GM18870 (cell line): ENCODE measurements around the gene CEP295NL.
"Not testable (repeated sequence)": the region's sequence is repeated elsewhere in the genome, so short reads cannot be mapped to it uniquely, and the experiment has no call there.

Experiments
- ATAC-seq: cut with Tn5 transposase; IDR thresholded peaks from one replicate; pipeline ENCODE4 v1.9.1; 2021; ENCODE audit warnings: moderate library complexity; ENCODE audit not compliant: unreplicated experiment

Gene CEP295NL

DNA sequence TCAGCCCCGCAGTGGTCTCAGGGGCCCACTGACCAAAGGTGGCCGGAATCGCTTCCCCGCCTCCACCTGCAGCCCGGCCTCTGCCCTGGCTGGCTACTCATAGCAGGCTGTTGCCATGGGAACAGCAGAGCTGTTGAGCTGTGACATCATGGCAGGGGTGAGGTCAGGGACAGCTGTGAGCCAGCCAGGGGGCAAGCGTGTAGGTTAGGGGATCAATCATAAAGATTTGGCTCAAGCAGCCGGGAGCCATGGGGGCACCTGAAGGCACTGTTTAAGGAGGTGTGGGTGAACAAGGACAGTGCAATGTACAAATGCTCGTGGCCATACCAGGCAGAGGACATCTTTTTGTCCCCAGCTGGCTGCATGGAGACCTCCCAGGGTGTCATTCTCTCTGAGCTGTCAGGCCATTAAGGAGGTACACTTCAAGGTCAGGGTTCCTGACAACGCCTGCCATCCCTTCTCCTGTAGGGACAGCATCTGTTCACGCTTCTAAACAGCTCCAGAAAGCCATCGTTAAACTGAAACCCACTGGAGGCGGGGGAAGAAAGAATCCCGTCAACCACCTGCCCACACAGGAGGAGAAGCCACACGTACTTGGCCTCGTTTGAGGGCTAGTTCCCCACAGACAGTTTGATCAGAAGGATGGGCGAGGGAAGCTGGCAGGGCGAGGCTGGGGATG, at the start of gene CEP295NL:
Gene CEP295NL, minus strand, starts transcription at position 101 of the 679 bp plus-strand sequence. CDS start 1,373 bp downstream, outside the sequence.
- ATAC-seq: no peak

DNA sequence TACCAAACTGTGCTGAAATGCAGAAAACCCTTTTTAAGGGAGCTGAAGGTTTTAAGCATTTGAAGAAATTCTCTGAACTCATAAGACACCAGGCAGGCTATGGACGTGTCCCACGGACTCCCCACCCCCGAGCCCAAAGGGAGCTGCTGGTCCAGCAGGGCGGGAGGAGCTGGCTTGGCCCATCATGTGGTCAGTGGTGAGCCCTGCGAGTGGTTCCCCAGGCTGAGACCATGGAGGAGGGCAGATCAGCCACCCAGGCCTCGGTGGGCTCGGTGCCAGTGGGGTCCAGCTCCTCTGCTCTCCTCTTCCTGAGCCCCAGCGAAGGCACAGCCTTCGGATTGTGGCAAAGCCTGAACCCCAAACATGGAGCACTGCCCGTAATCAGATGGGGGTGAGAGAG, 49.7 kb upstream of the CEP295NL start:
- no peak for ATAC-seq

DNA sequence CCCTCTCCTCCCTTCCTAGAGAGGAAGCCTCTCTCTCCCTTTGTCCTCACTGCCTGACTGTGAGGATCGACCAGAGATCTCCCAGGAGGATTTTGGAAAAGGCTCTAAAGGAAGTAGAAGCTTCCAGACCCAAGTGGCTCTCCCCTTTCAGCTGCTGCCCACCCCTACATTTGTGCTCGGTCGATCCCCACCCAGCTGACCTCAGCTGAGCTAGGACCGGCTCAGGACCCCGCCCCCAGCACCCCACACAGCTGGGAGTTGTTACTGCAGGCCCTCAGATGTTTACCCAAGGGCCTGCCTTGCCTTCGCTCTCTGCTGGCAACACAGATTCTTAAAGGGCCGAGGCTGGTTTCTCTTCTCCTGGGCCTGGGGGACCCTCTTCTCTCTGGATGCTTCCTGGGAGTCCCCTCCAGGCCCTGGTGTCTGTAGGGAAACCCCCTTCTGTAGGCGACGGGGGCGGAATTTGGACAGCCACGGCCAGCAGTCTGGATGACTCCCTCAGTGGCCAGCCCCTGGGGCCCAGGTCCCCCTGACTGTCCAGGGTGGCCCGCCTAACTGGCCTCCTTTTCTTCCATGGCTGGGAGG, 49.1 kb upstream of the CEP295NL start:
- no peak for ATAC-seq

DNA sequence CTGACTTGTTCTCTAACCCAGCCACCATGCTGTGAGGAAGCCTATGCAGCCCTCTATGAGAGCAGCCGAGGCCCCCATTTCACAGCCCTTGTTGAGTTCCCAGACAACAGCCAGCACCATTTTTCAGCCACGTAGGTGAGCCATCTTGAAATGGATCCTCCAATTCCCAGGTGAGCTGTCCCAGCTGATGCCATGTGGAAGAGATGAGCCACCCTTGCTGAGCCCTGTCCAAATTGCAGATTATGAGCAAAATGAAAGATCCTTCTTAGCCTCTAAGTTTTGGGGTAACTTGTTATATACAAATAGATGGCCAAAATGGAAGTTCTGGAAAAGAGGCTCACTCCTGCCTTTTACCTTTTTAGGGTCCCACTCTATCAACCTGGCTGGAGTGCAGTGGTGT, 47.9 kb upstream of the CEP295NL start:
- no peak for ATAC-seq

DNA sequence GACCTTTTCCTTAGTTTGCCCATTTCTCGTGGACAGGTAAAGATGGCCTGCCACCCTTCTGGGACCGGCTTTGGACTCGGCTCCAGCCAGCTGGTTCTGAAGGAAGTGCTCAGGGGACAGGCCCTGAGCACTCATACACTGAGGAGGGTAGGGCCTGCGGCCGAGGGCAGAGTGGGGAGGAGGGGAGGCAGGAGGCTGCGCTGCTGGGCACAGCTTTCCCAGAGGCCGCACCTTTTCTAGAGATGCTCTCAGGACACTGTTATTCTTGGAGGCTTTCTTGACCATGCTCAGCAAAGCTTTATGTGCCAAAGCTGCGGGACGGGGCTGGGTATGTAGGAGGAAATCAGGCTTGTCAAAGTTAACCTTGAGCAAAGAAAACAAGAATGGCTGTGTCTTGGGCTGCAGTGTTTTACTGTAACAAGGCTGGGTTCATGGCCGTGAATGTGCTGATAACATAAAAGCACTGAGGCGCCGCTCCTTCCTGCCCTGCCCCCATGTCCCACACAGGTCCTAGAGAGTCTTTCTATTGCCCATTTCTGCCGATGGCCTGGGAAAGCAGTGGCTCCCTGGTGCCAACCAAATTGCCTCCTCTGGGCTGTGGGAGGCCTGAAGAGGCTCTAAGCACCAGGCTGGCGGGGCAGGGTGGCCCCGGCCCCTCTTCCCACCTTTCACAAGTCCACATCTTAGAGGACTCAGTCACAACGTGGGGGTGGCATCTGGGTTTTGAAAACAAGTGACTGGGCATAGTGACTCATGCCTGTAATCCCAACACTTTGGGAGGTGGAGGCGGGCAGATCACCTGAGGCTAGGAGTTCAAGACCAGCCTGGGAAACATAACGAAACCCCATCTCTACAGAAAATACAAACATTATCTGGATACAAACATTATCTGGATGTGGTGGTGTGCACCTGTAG, 44.5 kb upstream of the CEP295NL start:
- ATAC-seq: no peak

- no peak for ATAC-seq
Observed at GRCh38 chr17:78946631-78947030, 43.6 kb upstream of the CEP295NL start.

DNA sequence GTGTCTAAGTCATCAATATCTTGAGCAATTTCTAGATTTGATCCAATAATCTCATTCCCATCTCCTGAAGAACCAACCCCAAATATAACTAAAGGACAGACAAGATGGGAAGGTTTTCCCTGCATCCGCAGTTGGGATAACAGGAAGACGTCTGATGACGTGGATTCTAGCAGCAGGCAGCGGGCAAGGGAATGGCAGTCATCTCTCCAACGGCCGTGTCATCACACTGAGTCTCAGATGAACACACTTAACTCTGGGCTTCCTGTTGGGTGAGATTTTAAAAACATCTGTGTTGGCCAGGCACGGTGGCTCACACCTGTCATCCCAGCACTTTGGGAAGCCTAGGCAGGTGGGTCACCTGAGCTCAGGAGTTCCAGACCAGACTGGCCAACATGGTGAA, 43.1 kb upstream of the CEP295NL start:
- ATAC-seq: no peak

- ATAC-seq: not testable (repeated sequence)
Observed at GRCh38 chr17:78945455-78945854, 42.5 kb upstream of the CEP295NL start.

- no peak for ATAC-seq
Observed at GRCh38 chr17:78944956-78945355, 42.0 kb upstream of the CEP295NL start.

- ATAC-seq: no peak
Observed at GRCh38 chr17:78944026-78944425, 41.0 kb upstream of the CEP295NL start.

DNA sequence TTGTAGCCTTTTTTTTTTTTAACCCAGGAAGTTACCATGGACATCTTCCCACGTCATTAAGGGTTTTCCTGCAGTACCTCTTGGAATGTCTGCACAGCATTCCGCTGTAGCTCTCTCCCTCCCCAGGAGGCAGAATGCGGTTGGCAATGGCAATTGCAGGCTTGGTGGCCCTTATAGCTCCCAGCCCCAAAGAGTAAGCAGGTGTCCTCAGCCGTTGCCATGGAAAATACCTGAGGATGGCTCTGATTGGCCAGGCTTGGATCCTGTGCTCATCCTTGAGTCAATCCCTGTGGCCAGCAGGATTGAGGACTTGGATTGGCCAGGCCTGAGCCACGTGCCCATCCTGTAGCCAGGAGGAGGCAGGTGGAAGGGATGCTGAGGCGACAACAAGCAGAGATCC, 37.7 kb upstream of the CEP295NL start:
- ATAC-seq: no peak

DNA sequence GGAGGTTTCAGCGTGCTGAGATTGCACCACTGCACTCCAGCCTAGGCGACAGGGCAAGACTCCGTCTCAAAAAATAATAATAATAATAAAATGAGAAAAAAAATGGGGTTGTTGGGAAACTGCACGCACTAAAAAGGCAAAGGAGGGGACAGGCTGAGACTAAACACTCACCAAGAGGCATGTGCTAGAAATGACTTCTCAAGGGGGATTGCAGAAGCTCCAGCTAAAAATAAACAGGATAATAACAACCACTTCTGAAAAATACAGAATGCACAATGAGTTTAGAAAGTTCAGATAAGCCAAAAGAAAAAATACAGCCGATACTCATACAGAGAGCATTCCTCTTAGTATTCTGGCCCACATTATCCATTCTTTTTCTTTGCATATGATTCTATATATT, 37.3 kb upstream of the CEP295NL start:
- no peak for ATAC-seq

GRCh38 chr17:78939615-78940014, 36.6 kb upstream of the CEP295NL start:
- ATAC-seq: no peak

- no peak for ATAC-seq
Observed at GRCh38 chr17:78937561-78937960, 34.6 kb upstream of the CEP295NL start.

DNA sequence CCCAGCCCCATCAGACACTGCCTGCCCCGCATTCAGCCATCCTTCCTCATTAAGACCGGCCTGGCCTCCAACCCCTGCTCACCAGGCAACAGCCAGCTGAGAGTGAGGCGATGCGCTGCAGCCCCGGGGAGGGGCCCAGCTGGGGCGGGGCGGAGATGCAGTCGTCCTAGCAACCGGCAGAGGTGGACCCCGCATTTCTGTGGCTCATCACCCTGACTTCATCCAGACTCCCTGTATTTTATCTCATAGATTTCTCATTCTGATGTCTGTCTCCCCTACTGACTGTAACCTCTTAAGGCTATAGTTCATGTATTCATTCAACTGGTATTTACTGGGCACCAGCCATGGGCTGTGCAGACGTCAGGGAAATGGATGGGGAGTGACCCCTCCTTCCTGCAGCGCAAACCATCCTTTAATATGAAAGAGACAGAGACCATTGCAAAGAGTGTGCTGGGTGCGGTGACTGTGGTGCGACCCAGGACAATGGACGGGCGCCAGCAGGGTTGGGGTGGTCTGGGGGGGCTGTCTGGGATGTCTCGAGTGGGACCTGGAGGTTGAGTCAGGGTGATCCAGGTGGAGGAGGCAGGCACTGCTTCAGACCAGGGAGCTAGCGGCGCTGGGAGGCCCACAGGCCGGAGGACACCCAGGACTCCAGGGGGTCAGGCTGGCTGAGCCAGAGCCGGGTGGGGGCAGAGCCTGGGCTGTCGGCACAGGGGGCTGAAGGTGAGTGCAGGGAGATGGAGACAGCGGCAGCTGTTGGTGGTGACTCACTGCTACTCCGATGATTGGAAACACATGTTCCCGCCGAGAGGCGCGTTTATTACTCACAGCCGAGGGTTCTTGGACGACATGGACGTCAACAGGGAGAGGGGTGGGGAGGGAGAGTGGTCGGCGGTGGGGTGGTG, 32.7 kb upstream of the CEP295NL start:
- ATAC-seq: no peak

GRCh38 chr17:78934681-78935418, 31.8 kb upstream of the CEP295NL start:
- no peak for ATAC-seq

DNA sequence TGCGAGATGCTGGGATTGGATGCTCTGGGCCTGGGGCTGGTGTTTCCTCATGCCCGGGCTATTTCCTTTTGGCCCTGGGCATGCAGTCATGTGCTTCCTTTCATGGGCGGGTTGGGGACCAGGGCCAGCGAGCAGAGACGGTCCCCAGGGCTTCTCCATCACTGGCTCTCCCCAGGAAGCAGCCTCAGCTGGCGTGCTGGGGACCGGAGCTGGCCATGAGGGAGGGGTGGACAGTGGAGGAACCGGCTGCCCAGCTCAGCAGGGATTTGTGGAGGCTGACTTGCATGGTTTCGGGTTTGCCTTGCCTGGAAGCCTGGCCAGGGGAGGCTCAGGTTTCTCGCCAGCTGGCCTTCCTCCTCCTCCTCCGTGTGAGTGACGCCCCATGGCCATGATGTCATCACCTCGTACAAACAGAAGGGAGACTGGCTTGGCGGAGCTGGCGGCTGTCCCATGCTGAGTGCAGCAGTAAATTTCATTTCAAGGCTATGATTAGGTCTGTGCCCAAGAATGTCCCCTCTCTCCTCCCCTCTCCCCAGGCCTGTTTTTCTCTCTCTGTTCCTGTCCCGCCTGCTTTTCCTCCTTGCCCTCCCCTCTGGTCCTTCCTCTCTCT, 31.1 kb upstream of the CEP295NL start:
- no peak for ATAC-seq

DNA sequence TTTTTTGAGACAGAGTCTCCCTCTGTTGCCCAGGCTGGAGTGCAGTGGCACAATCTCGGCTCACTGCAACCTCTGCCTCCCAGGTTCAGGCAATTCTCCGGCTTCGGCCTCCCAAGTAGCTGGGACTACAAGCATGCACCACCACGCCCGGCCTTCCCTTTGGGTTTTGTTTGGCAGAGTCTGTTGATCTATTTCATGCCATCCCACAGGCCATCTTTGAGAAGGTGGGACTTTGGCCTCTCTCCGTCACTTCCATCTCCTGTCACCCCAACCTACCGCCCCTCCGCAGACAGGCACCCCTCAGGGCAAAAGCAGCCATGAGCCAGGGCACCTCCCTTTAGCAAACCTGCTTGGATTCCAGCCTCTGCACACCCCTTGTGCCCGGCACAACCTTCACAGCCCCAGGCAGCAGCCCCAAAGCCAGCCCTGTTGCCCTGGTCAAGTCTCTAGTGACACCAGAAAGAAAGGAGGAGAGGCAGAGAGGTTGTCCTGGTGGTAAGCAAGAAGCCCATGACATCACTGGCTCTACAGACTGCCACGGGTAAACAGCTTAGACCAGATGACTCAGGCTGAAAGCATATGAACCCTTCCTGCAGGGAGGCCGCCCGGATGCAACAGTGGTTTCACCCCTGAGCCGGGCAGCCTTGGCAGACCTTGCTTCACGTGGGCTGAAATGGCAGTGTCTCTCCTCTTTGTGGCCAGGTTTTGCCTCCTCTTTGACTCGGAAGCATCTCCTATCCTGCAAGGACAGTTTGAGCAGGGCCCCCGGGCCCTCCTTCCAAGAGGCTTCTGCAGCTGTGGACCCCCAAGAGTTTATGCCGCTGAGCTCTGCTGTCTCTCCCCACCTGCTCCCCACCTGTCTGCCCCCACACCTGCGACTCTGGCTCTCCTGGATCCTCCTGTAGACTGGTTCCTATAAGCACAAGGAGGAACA, 30.3 kb upstream of the CEP295NL start:
- ATAC-seq: no peak
